ENCODE results near the gene CFH. TPM values are rescaled to one million over a fixed set of nuclear protein-coding genes. Genes with fewer than 3 reads are reported as not detected.
"Not testable (repeated sequence)": the region's sequence is repeated elsewhere in the genome, so short reads cannot be mapped to it uniquely, and the experiment has no call there.

Gene CFH
- total RNA-seq, 2 donors from 2014 or later, result 23.5 to 31.5 TPM

GRCh38 chr1:196698993-196699392 lies 47.1 kb downstream of the CFH start:
- H3K27ac ChIP-seq, result no peak overlapping the region
- no peaks in the 10 kb centered on the region for H3K36me3 ChIP-seq
- no peaks in the 10 kb centered on the region for H3K27me3 ChIP-seq (replicated peaks; ENCODE audit: insufficient read depth)
- TF ChIP-seq POLR2A (IDR thresholded peaks at IDR 0.05), result no peak
- TF ChIP-seq CTCF (IDR thresholded peaks at IDR 0.05), result no peak
- TF ChIP-seq POLR2AphosphoS5 (IDR thresholded peaks at IDR 0.05), result no peak
- no peaks in the 10 kb centered on the region for H3K9me3 ChIP-seq
- no peak overlapping the region for H3K4me3 ChIP-seq
- intact Hi-C loops (cut with DNase I), result no loop called here
- WGBS, result 100% methylated on average over 2 of the region's 2 CpGs
- DNase-seq (ENCODE audit: low spot score), result no peak
- no peaks in the 10 kb centered on the region for H3K4me1 ChIP-seq (replicated peaks)

GRCh38 chr1:196701144-196701543 lies 49.3 kb downstream of the CFH start:
- Histone ChIP-seq H3K4me1 (replicated peaks) (no peaks in the 10 kb centered on the region), H3K36me3 (no peaks in the 10 kb centered on the region), H3K27me3 (replicated peaks; ENCODE audit: insufficient read depth) (no peaks in the 10 kb centered on the region), H3K4me3 (no peak overlapping the region), H3K9me3 (no peaks in the 10 kb centered on the region), H3K27ac (no peak overlapping the region)
- intact Hi-C loops (cut with DNase I), result no loop called here
- WGBS, result 100% methylated on average over 1 of the region's 1 CpG
- DNase-seq (ENCODE audit: low spot score), result no peak
- TF ChIP-seq CTCF (IDR thresholded peaks at IDR 0.05) (no peak), POLR2AphosphoS5 (IDR thresholded peaks at IDR 0.05) (no peak), POLR2A (IDR thresholded peaks at IDR 0.05) (no peak)

GRCh38 chr1:196709892-196710291 lies 58.0 kb downstream of the CFH start:
- H3K27ac ChIP-seq; DNase-seq (ENCODE audit: low spot score); H3K27me3 ChIP-seq (replicated peaks; ENCODE audit: insufficient read depth); H3K4me3 ChIP-seq; H3K9me3 ChIP-seq; H3K36me3 ChIP-seq; H3K4me1 ChIP-seq (replicated peaks); intact Hi-C loops (cut with DNase I): not testable (repeated sequence)
- WGBS, result 84% methylated on average over 2 of the region's 2 CpGs

GRCh38 chr1:196717868-196718267 lies 66.0 kb downstream of the CFH start:
- no peaks in the 10 kb centered on the region for H3K27me3 ChIP-seq (replicated peaks; ENCODE audit: insufficient read depth)
- no peak for TF ChIP-seq CTCF (IDR thresholded peaks at IDR 0.05)
- TF ChIP-seq POLR2AphosphoS5 (IDR thresholded peaks at IDR 0.05), result no peak
- TF ChIP-seq POLR2A (IDR thresholded peaks at IDR 0.05), result no peak
- WGBS, result 83% methylated on average over 2 of the region's 2 CpGs
- no peak overlapping the region for H3K4me3 ChIP-seq
- no peaks in the 10 kb centered on the region for H3K9me3 ChIP-seq
- DNase-seq (ENCODE audit: low spot score), result no peak
- intact Hi-C loops (cut with DNase I), result no loop called here
- H3K4me1 ChIP-seq (replicated peaks), result no peaks in the 10 kb centered on the region
- H3K27ac ChIP-seq, result no peak overlapping the region
- no peaks in the 10 kb centered on the region for H3K36me3 ChIP-seq

GRCh38 chr1:196723325-196724185 lies 71.7 kb downstream of the CFH start:
- Histone ChIP-seq H3K36me3 (no peaks in the 10 kb centered on the region), H3K4me3 (no peak overlapping the region), H3K27ac (no peak overlapping the region), H3K4me1 (replicated peaks) (no peaks in the 10 kb centered on the region), H3K27me3 (replicated peaks; ENCODE audit: insufficient read depth) (no peaks in the 10 kb centered on the region), H3K9me3 (no peaks in the 10 kb centered on the region)
- intact Hi-C loops (cut with DNase I), result no loop called here
- peak in 2 of 4 experiments; percentile 20 to 37 for TF ChIP-seq CTCF (IDR thresholded peaks at IDR 0.05)
- TF ChIP-seq POLR2AphosphoS5 (IDR thresholded peaks at IDR 0.05), result no peak
- peak; percentile 22 for DNase-seq (ENCODE audit: low spot score)
- WGBS, result 81% methylated on average over 14 of the region's 14 CpGs

Measured in prostate gland (tissue), 2 donors.